AG04450 (cell line): ENCODE measurements around the gene VEPH1. TPM values are rescaled to one million over a fixed set of nuclear protein-coding genes. Genes with fewer than 3 reads are reported as not detected.

Source experiments
- CTCF ChIA-PET: fragments of 300-600, 350-600 bp; formaldehyde crosslinking; extraction: SDS; loops from one replicate; lab custom pipeline; 2022; ENCODE audit warnings: antibody characterized with exemption, inconsistent platforms; lab: Charles Lee
- POLR2A ChIA-PET: fragments of 350-600 bp; formaldehyde crosslinking; extraction: SDS; loops from one replicate; lab custom pipeline; 2021; ENCODE audit warnings: antibody characterized with exemption, inconsistent platforms; lab: Yijun Ruan, JAX
- DNase-seq: peaks from one replicate; pipeline ENCODE4 v3.0.0-alpha.2; 2011; ENCODE audit warnings: low read depth, low spot score
- H3K27ac ChIP-seq: one replicate; pipeline ENCODE4 v1.5.1; 2012; ENCODE audit warnings: low read depth, low read length, control low read depth
- H3K27me3 ChIP-seq: one replicate; pipeline ENCODE4 v1.6.0; 2012; ENCODE audit warnings: low read length; ENCODE audit not compliant: control insufficient read depth, insufficient read depth
- H3K4me3 ChIP-seq: 2 replicates; pipeline ENCODE4 v1.5.1; 2011; ENCODE audit warnings: mild to moderate bottlenecking, low read depth, low read length, control low read depth
- H3K9me3 ChIP-seq: 2 replicates; pipeline ENCODE4 v1.5.1; 2012; ENCODE audit warnings: low read length; ENCODE audit not compliant: control insufficient read depth, insufficient read depth
- CTCF ChIP-seq: IDR thresholded peaks from 2 replicates; pipeline ENCODE4 v1.5.1; 2011; ENCODE audit warnings: low read depth, low read length, control low read depth, inconsistent platforms
- polyA plus RNA-seq: library from polyadenylated mRNA; depleted of rRNA; stranded (reverse); fragments of >200 nt; gene quantifications from 2 replicates; pipeline ENCODE4 v1.2.3, GENCODE V29; 2011

VEPH1 gene
- polyA plus RNA-seq, 1 experiment, result 36.4 TPM

GRCh38 chr3:157290766-157291165 is 212.4 kb downstream of the VEPH1 start:
- CTCF ChIA-PET, result interaction anchor here (1.0 kb wide), 1 partner anchor 26 kb away, joined by 3 read pairs; no protein-coding TSS in a partner anchor
- TF ChIP-seq CTCF, result no peak
- no peaks in the 10 kb centered on the region for H3K27me3 ChIP-seq
- no peak overlapping the region for H3K4me3 ChIP-seq
- POLR2A ChIA-PET, result no interaction called here
- H3K27ac ChIP-seq, result no peak overlapping the region
- no peaks in the 10 kb centered on the region for H3K9me3 ChIP-seq
- DNase-seq, result peak; percentile 21

GRCh38 chr3:157285966-157286365 is 217.2 kb downstream of the VEPH1 start:
- H3K9me3 ChIP-seq, result no peaks in the 10 kb centered on the region
- no peak overlapping the region for H3K27ac ChIP-seq
- no peak for DNase-seq
- ChIA-PET POLR2A (no interaction called here), CTCF (no interaction called here)
- H3K4me3 ChIP-seq, result no peak overlapping the region
- H3K27me3 ChIP-seq, result no peaks in the 10 kb centered on the region
- TF ChIP-seq CTCF, result no peak

GRCh38 chr3:157285141-157285540 is 218.1 kb downstream of the VEPH1 start:
- no peak for DNase-seq
- TF ChIP-seq CTCF, result no peak
- ChIA-PET POLR2A (no interaction called here), CTCF (no interaction called here)
- no peak overlapping the region for H3K27ac ChIP-seq
- H3K27me3 ChIP-seq, result no peaks in the 10 kb centered on the region
- no peaks in the 10 kb centered on the region for H3K9me3 ChIP-seq
- H3K4me3 ChIP-seq, result no peak overlapping the region

- DNase-seq, result no peak
- CTCF ChIA-PET, result no interaction called here
- no peaks in the 10 kb centered on the region for H3K27me3 ChIP-seq
- POLR2A ChIA-PET, result no interaction called here
- no peaks in the 10 kb centered on the region for H3K9me3 ChIP-seq
- TF ChIP-seq CTCF, result no peak
- no peak overlapping the region for H3K27ac ChIP-seq
- no peak overlapping the region for H3K4me3 ChIP-seq
Observed at GRCh38 chr3:157284688-157285087, 218.5 kb downstream of the VEPH1 start.

- peak; percentile 54 for DNase-seq
- Histone ChIP-seq H3K4me3 (no peak overlapping the region), H3K9me3 (no peaks in the 10 kb centered on the region), H3K27ac (no peak overlapping the region), H3K27me3 (no peaks in the 10 kb centered on the region)
- CTCF ChIA-PET, result interaction anchor here (0.8 kb wide), 1 partner anchor 14 kb away, joined by 3 read pairs; no protein-coding TSS in a partner anchor
- POLR2A ChIA-PET, result no interaction called here
- TF ChIP-seq CTCF, result no peak
Observed at GRCh38 chr3:157282261-157283191, 220.7 kb downstream of the VEPH1 start.
